Germinal center (tissue), 1 donor: ENCODE results near the gene PMM2.
A peak's percentile ranks its signal among the peaks of the same experiment; 100 is the strongest.
"Not testable (repeated sequence)": the region's sequence is repeated elsewhere in the genome, so short reads cannot be mapped to it uniquely, and the experiment has no call there.

Experiments used
- DNase-seq: peaks from one replicate; pipeline ENCODE4 v3.0.0; 2012; ENCODE audit warnings: mixed read lengths, low spot score

PMM2 gene

GRCh38 chr16:8867216-8867931 is 69.7 kb downstream of the PMM2 start:
- DNase-seq: peak; percentile 48

GRCh38 chr16:8867932-8868415 is 70.3 kb downstream of the PMM2 start:
- no peak for DNase-seq

GRCh38 chr16:8868416-8869211 is 71.0 kb downstream of the PMM2 start, which contains the start of gene CARHSP1:
Gene CARHSP1 (minus strand): TSS chr16:8869006. CDS start chr16:8859328, 9,678 bp downstream.
- peak; percentile 97 for DNase-seq

DNA sequence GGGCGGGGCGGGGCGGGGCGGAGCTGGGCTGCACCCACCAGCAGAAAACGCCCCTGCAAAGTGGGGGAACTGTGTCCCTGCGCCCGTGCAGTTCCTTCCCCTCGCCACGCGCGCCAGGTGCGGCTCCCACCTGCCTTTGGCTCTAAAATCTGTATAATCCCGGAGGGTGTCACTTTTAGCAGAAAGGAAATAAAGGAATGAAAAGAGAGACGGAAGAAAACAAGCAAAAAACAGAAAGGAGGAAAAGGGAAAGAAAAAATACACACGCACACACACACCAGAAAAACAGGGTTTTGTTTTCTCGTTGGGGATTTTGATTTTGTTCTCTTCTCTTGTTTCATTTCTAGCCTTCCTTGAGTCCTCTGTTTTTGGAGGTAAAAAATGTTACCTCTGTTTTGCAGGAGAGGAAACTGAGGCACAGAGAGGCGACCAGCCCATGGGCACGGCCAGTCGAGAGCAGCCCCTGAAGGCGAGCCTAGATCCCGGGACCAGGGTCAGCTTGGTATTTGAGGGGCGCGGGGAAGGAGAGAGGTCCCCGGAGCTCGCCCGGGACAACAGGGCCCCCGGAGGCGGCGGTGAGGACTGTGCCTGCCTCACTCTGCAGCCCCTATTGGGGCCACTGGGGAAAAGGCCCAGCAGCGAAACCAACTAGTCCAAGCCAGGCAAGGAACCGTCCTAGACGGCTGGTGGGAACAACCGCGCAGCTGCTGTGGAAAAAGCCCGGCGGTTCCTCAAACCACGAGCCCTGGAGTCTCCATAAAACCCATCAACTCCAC is 71.8 kb downstream of the PMM2 start:
- DNase-seq: peak; percentile 42

GRCh38 chr16:8869988-8870241 is 72.3 kb downstream of the PMM2 start:
- not testable (repeated sequence) for DNase-seq

GRCh38 chr16:8872071-8872470 is 74.4 kb downstream of the PMM2 start:
- no peak for DNase-seq

GRCh38 chr16:8872967-8873865 is 75.6 kb downstream of the PMM2 start:
- no peak for DNase-seq

DNA sequence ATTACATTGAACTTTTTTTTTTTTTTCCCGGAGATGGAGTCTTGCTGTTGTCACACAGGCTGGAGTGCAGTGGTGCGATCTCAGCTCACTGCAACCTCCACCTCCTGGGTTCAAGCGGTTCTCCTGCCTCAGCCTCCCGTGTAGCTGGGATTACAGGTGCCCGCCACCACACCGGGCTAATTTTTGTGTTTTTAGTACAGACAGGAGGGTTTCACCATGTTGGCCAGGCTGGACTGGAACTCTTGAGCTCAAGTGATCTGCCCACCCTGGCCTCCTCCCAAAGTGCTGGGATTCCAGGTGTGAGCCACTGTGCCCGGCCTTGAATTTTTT is 76.2 kb downstream of the PMM2 start:
- not testable (repeated sequence) for DNase-seq

DNA sequence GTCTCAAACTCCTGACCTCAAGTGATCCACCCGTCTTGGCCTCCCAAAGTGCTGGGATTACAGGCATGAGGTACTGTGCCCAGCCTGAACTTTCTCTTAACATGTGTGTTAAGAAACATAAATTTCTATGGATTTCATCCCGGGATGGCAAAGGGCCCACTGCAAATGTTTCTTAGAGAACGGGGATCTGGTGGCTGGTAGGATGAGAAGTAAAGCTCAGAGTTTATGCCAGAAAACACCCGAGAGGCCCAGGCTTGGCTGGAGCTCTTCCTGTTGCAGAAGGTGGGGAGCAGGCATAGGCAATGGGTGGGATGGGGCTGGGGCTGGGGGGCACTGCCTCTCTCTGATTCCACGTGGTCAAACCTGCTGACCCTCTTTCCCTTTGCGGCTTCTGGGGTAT is 76.7 kb downstream of the PMM2 start:
- DNase-seq: no peak

GRCh38 chr16:8875317-8875716 is 77.7 kb downstream of the PMM2 start:
- not testable (repeated sequence) for DNase-seq

- no peak for DNase-seq
Observed at GRCh38 chr16:8877894-8878522, 80.4 kb downstream of the PMM2 start.

DNA sequence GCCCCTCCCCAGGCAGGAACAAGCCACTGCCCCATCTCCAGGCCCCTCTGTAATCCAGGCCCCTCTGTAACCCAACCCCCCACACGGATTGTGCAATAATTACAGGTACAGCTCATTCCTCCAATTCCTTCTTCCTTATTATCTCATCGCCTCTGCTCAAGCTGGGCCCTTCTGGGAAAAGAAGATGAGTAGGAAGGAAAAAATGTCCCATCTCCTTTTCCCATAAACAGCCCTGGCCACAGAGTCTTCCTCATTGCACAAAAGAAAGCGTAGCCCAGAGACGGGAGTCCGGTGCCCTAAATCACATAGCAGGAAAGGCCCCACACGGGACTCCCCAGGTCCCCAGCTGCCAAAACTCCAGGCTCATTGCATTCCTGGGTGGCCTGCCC is 80.9 kb downstream of the PMM2 start:
- DNase-seq: no peak

- DNase-seq: no peak
Observed at GRCh38 chr16:8880839-8881510, 83.3 kb downstream of the PMM2 start.

DNA sequence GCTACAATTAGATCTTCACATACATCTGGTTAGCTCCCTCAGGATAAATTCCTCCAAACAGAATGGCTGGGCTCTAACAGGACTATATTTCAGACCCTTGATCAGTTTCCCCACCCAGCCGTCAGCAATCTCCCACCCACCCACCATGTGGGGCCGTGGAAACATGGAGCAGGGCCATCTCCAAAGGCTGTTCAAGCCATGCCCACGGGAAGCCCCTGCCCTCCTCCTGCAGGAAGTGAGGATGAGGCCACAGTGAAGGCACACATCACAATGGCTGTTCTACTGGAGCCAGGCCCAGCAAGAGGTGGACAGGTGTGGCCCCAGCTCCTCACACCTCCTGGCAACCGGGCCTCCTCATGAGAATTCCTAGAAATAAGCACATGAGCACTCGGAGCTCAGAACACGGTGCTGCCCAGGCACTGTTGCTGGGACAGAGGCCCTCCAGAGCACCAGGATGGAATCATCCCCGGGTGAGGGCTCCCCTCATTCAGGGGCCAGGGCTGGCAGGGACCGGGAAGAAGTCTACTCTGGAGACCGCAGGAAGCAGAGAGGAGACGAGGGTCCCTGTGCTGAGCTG is 84.5 kb downstream of the PMM2 start, which contains the start of gene LITAFD:
TSS of gene LITAFD (plus strand) at position 311 of the 577 bp plus-strand sequence. CDS start 2,005 bp downstream, outside the sequence.
- no peak for DNase-seq

DNA sequence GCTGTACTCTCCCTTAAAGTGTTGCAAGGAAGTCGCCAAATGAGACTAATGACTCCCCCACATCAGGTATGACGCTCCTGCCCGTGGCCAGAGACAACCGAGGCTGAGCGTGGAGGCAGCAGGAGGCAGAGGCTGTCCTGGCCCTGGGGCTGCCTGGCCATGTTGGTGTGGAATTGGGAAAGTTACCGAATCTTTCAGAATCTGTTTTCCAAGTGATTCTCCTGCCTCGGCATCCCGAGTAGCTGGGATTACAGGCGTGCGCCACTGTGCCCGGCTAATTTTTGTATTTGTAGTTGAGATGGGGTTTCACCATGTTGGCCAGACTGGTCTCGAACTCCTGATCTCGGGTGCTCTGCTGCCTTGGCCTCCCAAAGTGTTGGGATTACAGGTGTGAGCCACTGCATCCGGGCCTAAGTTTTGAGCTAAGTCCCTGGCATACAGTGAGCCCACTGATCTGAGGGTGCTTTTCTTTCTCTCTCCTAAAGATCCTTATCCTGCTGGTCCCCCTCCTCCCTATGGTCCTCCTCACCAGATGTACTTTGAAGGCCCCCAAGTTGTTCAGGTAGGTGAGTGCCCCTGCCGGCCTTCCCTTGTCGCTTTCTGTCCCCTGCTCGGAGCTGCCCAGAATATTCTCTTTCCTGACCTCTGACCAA is 85.2 kb downstream of the PMM2 start:
- no peak for DNase-seq

DNA sequence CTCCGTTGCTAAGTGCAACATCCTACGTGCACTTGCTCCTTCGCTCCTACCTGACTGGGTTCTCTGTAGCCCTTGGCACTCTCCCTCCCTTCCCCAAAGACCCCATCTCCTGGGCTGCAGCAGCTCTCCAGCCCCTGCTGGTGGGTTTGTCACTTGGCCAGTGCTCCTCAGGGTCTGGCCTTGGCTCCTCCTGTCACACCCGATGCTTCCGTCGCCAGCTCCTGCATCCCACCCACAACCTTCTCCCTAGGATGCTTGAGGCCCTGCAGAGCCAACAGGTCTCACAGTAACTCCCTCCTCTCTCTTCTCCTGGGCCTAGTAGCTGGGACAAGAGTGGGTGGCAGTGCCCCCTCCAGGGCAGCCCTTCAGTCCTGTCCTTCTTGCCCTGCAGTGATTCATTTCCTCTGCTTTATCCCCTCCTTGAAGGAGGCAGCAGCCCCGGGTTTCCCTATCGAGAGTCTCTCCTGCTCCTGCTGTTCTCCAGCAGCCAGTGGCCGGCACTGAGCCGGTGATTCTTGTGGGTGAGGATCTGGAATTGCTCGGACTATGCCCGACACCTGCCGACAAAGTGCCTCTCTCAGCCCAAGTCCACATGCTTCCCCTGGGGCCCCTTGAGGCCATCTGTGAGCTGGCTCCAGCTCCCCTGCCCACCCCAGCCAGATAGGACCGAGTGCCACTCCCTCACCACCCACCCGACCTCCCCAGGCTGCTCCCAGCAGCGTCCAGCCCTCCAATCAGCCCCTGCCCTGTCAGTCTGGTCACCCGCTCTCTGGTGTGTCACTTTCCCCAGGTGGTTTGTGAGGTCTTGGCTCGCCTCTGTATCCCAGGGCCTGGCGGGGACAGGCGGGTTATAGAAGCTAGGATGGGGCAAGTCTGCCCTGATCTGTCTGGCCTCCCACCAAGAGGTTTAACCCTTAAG is 88.3 kb downstream of the PMM2 start:
- peak; percentile 25 for DNase-seq

DNA sequence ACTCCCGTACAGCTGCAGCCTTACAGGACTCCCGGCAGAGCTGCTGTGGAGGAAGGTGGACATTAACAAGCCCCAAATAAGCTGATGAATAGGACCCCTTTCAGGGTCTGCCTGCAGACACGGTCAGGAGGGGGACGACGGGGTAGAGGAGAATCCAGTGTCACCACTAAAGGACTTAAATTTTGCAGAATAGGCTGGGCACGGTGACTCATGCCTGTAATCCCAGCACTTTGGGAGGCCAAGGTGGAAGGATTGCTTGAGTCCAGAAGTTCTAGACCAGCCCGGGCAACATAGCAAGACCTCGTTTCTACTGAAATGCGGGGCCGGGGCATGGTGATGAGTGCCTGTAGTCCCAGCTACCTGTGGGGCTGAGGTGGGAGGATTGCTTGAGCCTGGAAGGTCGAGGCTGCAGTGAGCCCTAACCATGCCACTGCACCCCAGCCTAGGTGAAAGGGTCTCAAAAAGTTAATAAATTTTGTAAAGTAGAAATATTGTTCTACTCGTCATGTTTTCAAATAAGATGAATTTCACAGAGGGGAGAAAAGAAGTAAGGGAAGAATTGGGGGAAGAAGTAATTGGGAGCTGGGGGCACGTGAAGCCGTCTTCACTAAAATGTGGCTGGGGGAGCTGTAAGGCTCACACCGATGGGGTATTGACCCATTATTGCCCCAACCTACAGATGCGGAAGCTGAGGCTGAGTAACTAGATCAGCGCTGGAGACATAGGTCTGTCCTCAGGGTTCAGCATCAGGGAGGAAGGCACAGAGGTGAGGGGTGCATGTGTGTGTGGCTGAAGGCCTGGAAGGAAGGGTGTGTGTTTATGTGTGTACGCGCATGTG is 89.2 kb downstream of the PMM2 start:
- no peak for DNase-seq

DNA sequence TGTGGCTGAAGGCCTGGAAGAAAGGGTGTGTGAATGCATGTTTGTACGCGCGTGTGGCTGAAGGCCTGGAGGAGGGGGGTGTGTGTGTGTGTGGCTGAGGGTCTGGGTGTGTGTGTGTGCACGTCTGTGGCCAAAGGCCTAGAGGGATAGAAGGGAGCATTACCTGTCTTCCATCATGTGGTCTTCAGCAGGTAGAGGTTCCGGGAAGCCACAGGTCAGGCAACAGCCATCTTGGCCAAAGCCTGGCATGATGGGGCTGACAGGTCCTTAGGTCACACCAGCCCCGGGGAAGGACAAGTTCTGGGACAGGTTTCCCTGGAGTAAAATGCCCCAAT is 89.8 kb downstream of the PMM2 start:
- no peak for DNase-seq
